HepG2 (cell line): ENCODE results near the gene SLC34A3. TPM values are rescaled to one million over a fixed set of nuclear protein-coding genes. Genes with fewer than 3 reads are reported as not detected.
A peak's percentile ranks its signal among the peaks of the same experiment; 100 is the strongest.

ENCODE experiments used
- ATAC-seq: fragments of 200-7000 bp; cut with Tn5 transposase; 3 replicates; pipeline ENCODE4 v1.9.1; 2020; ENCODE audit warnings: mild to moderate bottlenecking, moderate library complexity
- BruUV-seq: library from RNA; stranded (reverse); fragments of 400-500 nt; replicated peaks from 2 replicates; lab custom pipeline; 2021; lab: Mats Ljungman, UMichigan
- CTCF ChIA-PET: fragments of 300-600 bp; formaldehyde crosslinking; extraction: SDS; loops from one replicate; lab custom pipeline; 2021; ENCODE audit warnings: low total read pairs, inconsistent platforms, low intra/inter-chr PET ratio; lab: Yijun Ruan, JAX
- POLR2A ChIA-PET: fragments of 350-600 bp; sonication (Branson Sonifier 250); formaldehyde crosslinking; loops from one replicate; lab custom pipeline; 2020; ENCODE audit warnings: antibody characterized with exemption, inconsistent platforms; lab: Yijun Ruan, JAX
- DNase-seq: peaks from one replicate; pipeline ENCODE4 v3.0.0-alpha.2; 2015; ENCODE audit warnings: low spot score
- FAIRE-seq: peaks from 3 replicates; lab custom pipeline; 2011; peaks lifted over from hg19 to GRCh38; lab: Jason Lieb, UNC
- H2AFZ ChIP-seq: one replicate; pipeline ENCODE4 v1.6.1; 2011; ENCODE audit warnings: low read length, inconsistent platforms
- H3K27ac ChIP-seq: fragments of 300-600 bp; 3 replicates; pipeline ENCODE4 v1.8.0; 2011; ENCODE audit warnings: mixed run types, mild to moderate bottlenecking, mixed read lengths, low read length, inconsistent platforms; ENCODE audit not compliant: insufficient read depth; ENCODE audit errors: extremely low read length
- H3K27me3 ChIP-seq, 2 experiments: fragments of 200-600 bp in 1 of 2; 2 replicates in 1 of 2; 3 replicates in 1 of 2; pipeline versions ENCODE4 v1.6.0 to v1.8.0; 2011; ENCODE audit warnings: low read length in 2 of 2, mild to moderate bottlenecking in 2 of 2, moderate library complexity in 2 of 2, inconsistent platforms in 1 of 2; ENCODE audit not compliant: insufficient read depth in 2 of 2, control insufficient read depth in 1 of 2
- H3K36me3 ChIP-seq, 2 experiments: fragments of 200-600 bp in 1 of 2; replicated peaks in 1 of 2; 2 replicates in 1 of 2; 3 replicates in 1 of 2; pipeline versions ENCODE4 v1.5.1 to v1.8.0; 2011; ENCODE audit warnings: low read length in 2 of 2, inconsistent platforms in 1 of 2; ENCODE audit not compliant: insufficient read depth in 2 of 2, control insufficient read depth in 1 of 2
- H3K4me1 ChIP-seq: 2 replicates; pipeline ENCODE4 v1.5.1; 2012; ENCODE audit warnings: low read length, inconsistent platforms; ENCODE audit not compliant: insufficient read depth
- H3K4me2 ChIP-seq: 2 replicates; pipeline ENCODE4 v1.6.0; 2011; ENCODE audit warnings: low read depth, low read length, inconsistent platforms
- H3K4me3 ChIP-seq, 3 experiments: fragments of 200-600 bp in 1 of 3; sonication (generic), shearing (Covaris generic) in 1 of 3; replicated peaks in 1 of 3; 2 replicates each; pipeline ENCODE4 v1.5.1; 2011 to 2016; ENCODE audit warnings: low read length in 3 of 3, inconsistent platforms in 2 of 3, low read depth in 2 of 3, mild to moderate bottlenecking in 2 of 3, control low read depth in 1 of 3, mixed read lengths in 1 of 3; ENCODE audit not compliant: insufficient read depth in 1 of 3
- H3K79me2 ChIP-seq: one replicate; pipeline ENCODE4 v1.6.1; 2011; ENCODE audit warnings: low read length, inconsistent platforms; ENCODE audit not compliant: insufficient read depth
- H3K9ac ChIP-seq: 2 replicates; pipeline ENCODE4 v1.6.0; 2011; ENCODE audit warnings: mild to moderate bottlenecking, low read depth, low read length, inconsistent platforms; ENCODE audit not compliant: insufficient read depth
- H3K9me3 ChIP-seq: 2 replicates; pipeline ENCODE4 v1.5.1; 2012; ENCODE audit warnings: mild to moderate bottlenecking, low read length
- H4K20me1 ChIP-seq: 2 replicates; pipeline ENCODE4 v1.6.0; 2011; ENCODE audit warnings: inconsistent platforms, mild to moderate bottlenecking, low read length, moderate library complexity; ENCODE audit not compliant: insufficient read depth
- CHD4 ChIP-seq: fragments of 200-600 bp; sonication (generic); IDR thresholded peaks from 2 replicates; pipeline ENCODE4 v1.7.0; 2017; ENCODE audit warnings: mild to moderate bottlenecking, low read length, borderline replicate concordance
- CSRNP1 ChIP-seq: sonication (generic); formaldehyde crosslinking; IDR thresholded peaks from 2 replicates; pipeline ENCODE4 v1.8.1; 2023; ENCODE audit warnings: mild to moderate bottlenecking, missing genetic modification reagents
- HIC2 ChIP-seq: sonication (generic); formaldehyde crosslinking; IDR thresholded peaks from 2 replicates; pipeline ENCODE4 v1.9.0; 2022; ENCODE audit warnings: low read depth, missing genetic modification reagents
- KDM1A ChIP-seq: IDR thresholded peaks from 2 replicates; pipeline ENCODE4 v1.6.1; 2016; ENCODE audit warnings: missing compliant biosample characterization
- KMT2B ChIP-seq: IDR thresholded peaks from 2 replicates; pipeline ENCODE4 v1.6.1; 2016; ENCODE audit warnings: missing genetic modification reagents, missing compliant biosample characterization
- NCOA5 ChIP-seq: sonication (generic); formaldehyde crosslinking; IDR thresholded peaks from 2 replicates; pipeline ENCODE4 v1.4.0; 2020; ENCODE audit warnings: missing genetic modification reagents
- REL ChIP-seq: sonication (generic); formaldehyde crosslinking; conservative IDR thresholded peaks from 2 replicates; pipeline ENCODE4 v1.8.0; 2022; ENCODE audit warnings: mild to moderate bottlenecking, missing genetic modification reagents, moderate library complexity
- SP4 ChIP-seq: sonication (generic); formaldehyde crosslinking; IDR thresholded peaks from 2 replicates; pipeline ENCODE4 v1.8.1; 2023; ENCODE audit warnings: mild to moderate bottlenecking, missing genetic modification reagents
- SRY ChIP-seq: sonication (generic); formaldehyde crosslinking; IDR thresholded peaks from 2 replicates; pipeline ENCODE4 v1.8.0; 2022; ENCODE audit warnings: mild to moderate bottlenecking, missing genetic modification reagents
- STAT5B ChIP-seq: sonication (generic); formaldehyde crosslinking; IDR thresholded peaks from 2 replicates; pipeline ENCODE4 v1.4.0; 2020; ENCODE audit warnings: missing genetic modification reagents
- ZFX ChIP-seq: sonication (generic); formaldehyde crosslinking; IDR thresholded peaks from 2 replicates; pipeline ENCODE4 v1.4.0; 2020; ENCODE audit warnings: mild to moderate bottlenecking, low read depth, missing genetic modification reagents, moderate library complexity
- ZNF354B ChIP-seq: sonication (generic); formaldehyde crosslinking; IDR thresholded peaks from 2 replicates; pipeline ENCODE4 v1.8.0; 2022; ENCODE audit warnings: mild to moderate bottlenecking, missing genetic modification reagents
- ZNF547 ChIP-seq: sonication (generic); formaldehyde crosslinking; IDR thresholded peaks from 2 replicates; pipeline ENCODE4 v1.5.1; 2020; ENCODE audit warnings: mild to moderate bottlenecking, missing genetic modification reagents
- WGBS: methylation state at CpG from one replicate; pipeline ENCODE4 v1.1.6; 2017; ENCODE audit warnings: low lambda C conversion rate; 5-methylcytosine and 5-hydroxymethylcytosine counted together
- in situ Hi-C: cut with HindIII; loops from 2 replicates; pipeline ENCODE4 v1.10.0; 2017; ENCODE audit warnings: low pct_unique_long_range_greater_than_20kb; ENCODE audit not compliant: extremely low pct_ligation_motif_present
- intact Hi-C: fragments of 100-400 bp; cut with micrococcal nuclease; formaldehyde crosslinking; loops from one replicate; pipeline ENCODE4 v1.10.0; 2022; ENCODE audit not compliant: unreplicated experiment
- polyA plus RNA-seq, 8 experiments: library from polyadenylated mRNA; depleted of rRNA in 3 of 8; stranded (reverse) in 7 of 8; unstranded in 1 of 8; fragments of >200 nt; fragmentation: Illumina TruSeq in 4 of 8; extraction: Trizol in 4 of 8; gene quantifications; 2 replicates each; pipeline versions ENCODE4 v1.2.1 to v1.2.3, GENCODE V29; 2011 to 2016; ENCODE audit warnings: low read depth in 4 of 8, missing spikeins in 1 of 8, mixed read lengths in 1 of 8; ENCODE audit not compliant: insufficient read depth in 1 of 8
- total RNA-seq, 5 experiments: library from RNA; depleted of rRNA; stranded (reverse); fragments of >200 nt; fragmentation: Illumina TruSeq; extraction: Trizol; gene quantifications; 2 replicates each; pipeline ENCODE4 v1.2.3, GENCODE V29; 2016; ENCODE audit warnings: low read depth in 1 of 5
- TF ChIP-seq, protein P1 (sequence below): sonication (generic); formaldehyde crosslinking; IDR thresholded peaks from 2 replicates; pipeline ENCODE4 v1.4.0; 2020; ENCODE audit warnings: missing genetic modification reagents
- TF ChIP-seq, protein P2 (sequence below): sonication (generic); formaldehyde crosslinking; IDR thresholded peaks from 2 replicates; pipeline ENCODE4 v1.9.0; 2021; ENCODE audit warnings: missing genetic modification reagents, mild to moderate bottlenecking, borderline replicate concordance

The SLC34A3 gene
- total and polyA plus RNA-seq, 2 of the 13 experiments (the other 11 are each of a cell fraction or from before 2014, with no cell fraction given) = 0.07 to 1.0 TPM

DNA sequence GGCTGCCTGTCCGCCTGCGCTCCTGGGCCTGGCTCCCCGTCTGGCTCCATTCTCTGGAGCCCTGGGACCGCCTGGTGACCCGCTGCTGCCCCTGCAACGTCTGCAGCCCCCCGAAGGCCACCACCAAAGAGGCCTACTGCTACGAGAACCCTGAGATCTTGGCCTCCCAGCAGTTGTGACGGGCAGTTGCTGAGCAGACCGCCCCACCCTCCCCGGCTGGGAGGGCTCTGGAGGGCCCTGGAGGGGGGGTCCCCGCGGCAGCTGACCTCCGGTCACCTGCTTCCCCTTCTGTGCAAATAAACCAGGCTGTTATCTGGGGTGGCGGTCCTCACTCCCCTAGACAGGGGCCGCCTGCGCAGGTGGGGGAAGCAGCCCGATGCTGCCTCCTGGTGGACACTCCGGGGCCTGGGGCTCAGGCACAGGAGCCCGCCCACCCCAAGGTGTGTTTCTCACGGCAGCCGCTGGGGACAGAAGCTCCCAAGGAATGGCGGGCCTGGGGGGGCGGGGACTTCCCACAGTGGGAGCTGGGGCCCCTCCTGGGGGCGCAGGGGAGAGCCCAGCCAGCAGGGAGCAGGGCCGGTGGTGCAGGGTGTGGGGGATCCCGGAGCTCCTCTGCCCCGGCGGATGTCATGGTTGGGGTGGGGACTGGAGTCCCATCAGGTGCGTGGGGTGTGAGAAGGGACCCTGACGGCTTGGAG, 5.7 kb downstream of the SLC34A3 start:
- peak overlapping the region; percentile 72 for H3K9ac ChIP-seq
- H4K20me1 ChIP-seq = no peaks in the 10 kb centered on the region
- peak overlapping the region; percentile 85 for H3K4me2 ChIP-seq
- POLR2A ChIA-PET = interaction anchor here (0.6 to 7.4 kb wide), 21 partner anchors 9 to 181 kb away, joined by 3 to 78 read pairs (median 4); partner anchors contain the start of genes ANAPC2, CYSRT1, LRRC26 and MAN1B1
- ATAC-seq = peak; percentile 54
- H3K27ac ChIP-seq = peak overlapping the region; percentile 68
- no peaks in the 10 kb centered on the region for H3K9me3 ChIP-seq
- peak; percentile 80 for FAIRE-seq
- peaks cover 15% of the 10 kb centered on the region for H3K79me2 ChIP-seq
- CTCF ChIA-PET = interaction anchor here (0.9 to 2.6 kb wide), 9 partner anchors 9 to 118 kb away, joined by 3 to 19 read pairs (median 3); partner anchors contain the start of genes ANAPC2, SSNA1 and TOR4A
- H2AFZ ChIP-seq = no peak overlapping the region
- H3K4me1 ChIP-seq = peaks cover 51% of the 10 kb centered on the region
- intact Hi-C loops = loop anchor here (2.0 kb wide), 1 partner anchor 14 kb away; the partner anchor contains the start of gene RNF208
- no TSS peak for BruUV-seq
- no CpG with 5 or more reads among the region's 31 CpGs for WGBS
- H3K27me3 ChIP-seq = no peaks in the 10 kb centered on the region
- DNase-seq = peak; percentile 87
- in situ Hi-C loops = no loop called here
- H3K4me3 ChIP-seq = peak overlapping the region; percentile 67 to 81 (median 72)
- H3K36me3 ChIP-seq = no peaks in the 10 kb centered on the region
- TF ChIP-seq ZNF547 (CRISPR knock-in tag) (0 out of 2 replicates have a peak, but pooled peaks have one; percentile 7), REL (CRISPR knock-in tag) (no peak; the same call in 1 of the 2 replicates), HIC2 (CRISPR knock-in tag) (peak; percentile 45; the same call in 1 of the 2 replicates), SRY (no peak), KMT2B (peak; percentile 61; the same call in 1 of the 2 replicates), STAT5B (CRISPR knock-in tag) (no peak), KDM1A (CRISPR knock-in tag) (no peak), SP4 (peak; percentile 65), NCOA5 (CRISPR knock-in tag) (no peak), CHD4 (no peak), ZFX (CRISPR knock-in tag) (peak; percentile 81), ZNF354B (CRISPR knock-in tag) (no peak), CSRNP1 (CRISPR knock-in tag) (no peak; the same call in 1 of the 2 replicates)
- TF ChIP-seq, protein P1, sequence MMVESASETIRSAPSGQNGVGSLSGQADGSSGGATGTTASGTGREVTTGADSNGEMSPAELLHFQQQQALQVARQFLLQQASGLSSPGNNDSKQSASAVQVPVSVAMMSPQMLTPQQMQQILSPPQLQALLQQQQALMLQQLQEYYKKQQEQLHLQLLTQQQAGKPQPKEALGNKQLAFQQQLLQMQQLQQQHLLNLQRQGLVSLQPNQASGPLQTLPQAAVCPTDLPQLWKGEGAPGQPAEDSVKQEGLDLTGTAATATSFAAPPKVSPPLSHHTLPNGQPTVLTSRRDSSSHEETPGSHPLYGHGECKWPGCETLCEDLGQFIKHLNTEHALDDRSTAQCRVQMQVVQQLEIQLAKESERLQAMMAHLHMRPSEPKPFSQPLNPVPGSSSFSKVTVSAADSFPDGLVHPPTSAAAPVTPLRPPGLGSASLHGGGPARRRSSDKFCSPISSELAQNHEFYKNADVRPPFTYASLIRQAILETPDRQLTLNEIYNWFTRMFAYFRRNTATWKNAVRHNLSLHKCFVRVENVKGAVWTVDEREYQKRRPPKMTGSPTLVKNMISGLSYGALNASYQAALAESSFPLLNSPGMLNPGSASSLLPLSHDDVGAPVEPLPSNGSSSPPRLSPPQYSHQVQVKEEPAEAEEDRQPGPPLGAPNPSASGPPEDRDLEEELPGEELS (CRISPR knock-in tag) = peak; percentile 72
- TF ChIP-seq, protein P2, sequence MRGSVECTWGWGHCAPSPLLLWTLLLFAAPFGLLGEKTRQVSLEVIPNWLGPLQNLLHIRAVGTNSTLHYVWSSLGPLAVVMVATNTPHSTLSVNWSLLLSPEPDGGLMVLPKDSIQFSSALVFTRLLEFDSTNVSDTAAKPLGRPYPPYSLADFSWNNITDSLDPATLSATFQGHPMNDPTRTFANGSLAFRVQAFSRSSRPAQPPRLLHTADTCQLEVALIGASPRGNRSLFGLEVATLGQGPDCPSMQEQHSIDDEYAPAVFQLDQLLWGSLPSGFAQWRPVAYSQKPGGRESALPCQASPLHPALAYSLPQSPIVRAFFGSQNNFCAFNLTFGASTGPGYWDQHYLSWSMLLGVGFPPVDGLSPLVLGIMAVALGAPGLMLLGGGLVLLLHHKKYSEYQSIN (CRISPR knock-in tag) = no peak
